GM18507 (cell line): ENCODE measurements around the gene TTC3.
A peak's percentile ranks its signal among the peaks of the same experiment; 100 is the strongest.

Source experiments
- DNase-seq: peaks from one replicate; pipeline ENCODE4 v3.0.0; 2011; ENCODE audit warnings: low read depth; ENCODE audit not compliant: insufficient read length; ENCODE audit errors: extremely low spot score
- FAIRE-seq: peaks from 2 replicates; lab custom pipeline; 2011; peaks lifted over from hg19 to GRCh38; lab: Jason Lieb, UNC

Gene TTC3

DNA sequence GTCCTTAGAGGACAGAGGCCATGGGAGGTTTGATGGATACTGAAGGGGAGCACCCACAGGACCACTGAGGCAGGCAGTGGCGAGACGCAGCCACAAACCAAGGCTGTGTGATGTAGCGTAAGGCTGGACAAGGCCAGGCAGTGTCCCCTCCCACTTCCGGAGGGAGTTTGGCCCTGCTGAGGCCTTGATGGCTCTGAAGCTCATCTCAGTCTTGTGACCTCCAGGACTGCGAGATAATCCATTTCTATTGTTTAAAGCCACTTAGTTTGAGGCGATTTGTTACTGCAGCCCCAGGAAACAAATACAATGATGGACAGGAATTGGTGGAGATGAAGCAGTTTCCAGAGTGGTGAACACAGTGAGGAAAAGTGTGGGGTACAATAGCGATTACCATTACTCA, 15.4 kb upstream of the TTC3 start:
- DNase-seq (no peak), FAIRE-seq (no peak)

DNA sequence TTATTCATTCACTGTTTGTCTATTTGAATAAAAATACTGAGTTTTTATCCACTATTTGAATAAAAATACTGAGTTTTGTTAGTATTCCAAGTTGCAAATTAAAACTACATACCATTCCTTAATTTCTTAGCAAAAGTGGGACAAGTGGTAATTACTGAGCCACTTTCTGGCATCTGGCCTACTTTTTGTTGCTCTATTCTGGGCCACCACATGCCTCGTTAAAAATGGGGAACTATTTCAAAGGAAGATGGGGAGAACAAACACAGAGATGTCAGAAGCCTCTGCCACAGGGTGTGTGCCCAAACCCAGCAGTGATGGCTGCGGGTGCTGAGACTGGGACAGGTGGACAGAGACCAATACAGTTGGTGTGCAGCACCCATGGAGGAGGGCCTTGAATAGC, 14.8 kb upstream of the TTC3 start:
- FAIRE-seq (no peak), DNase-seq (no peak)

DNA sequence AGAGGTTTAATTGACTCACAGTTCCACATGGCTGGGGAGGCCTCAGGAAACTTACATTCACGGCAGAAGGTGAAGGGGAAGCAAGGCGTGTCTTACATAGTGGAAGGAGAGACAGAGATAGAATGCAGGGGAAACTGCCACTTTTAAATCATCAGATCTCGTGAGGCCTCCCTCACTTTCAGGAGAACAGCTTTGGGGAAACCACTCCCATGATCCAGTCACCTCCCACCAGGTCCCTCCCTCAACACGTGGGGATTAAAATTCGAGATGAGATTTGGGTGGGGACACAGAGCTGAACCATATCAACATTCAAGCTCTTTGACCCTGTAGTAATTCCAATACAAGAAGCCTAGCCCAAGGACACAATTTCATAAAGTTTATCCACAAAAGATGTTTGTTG, 13.9 kb upstream of the TTC3 start:
- no peak for DNase-seq
- no peak for FAIRE-seq

DNA sequence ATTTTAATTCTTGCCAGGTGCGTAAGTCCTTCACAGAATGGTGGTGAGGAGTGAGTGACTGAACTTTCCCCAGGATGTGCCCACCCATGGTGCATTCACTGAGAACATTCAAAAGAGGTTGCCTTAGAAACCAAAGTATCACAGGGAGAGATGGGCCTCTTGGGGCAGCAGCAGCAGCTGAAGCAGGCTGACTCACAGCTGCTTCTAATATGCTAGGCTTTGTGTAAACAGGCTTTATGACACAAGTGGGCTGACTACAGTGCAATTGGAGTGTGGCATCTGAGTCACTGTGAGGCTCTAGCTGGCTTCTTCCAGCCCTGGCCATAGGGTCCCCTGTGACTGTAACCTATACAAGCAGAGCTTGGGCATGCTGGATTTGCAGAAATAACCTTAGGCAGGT, 12.8 kb upstream of the TTC3 start:
- FAIRE-seq (no peak), DNase-seq (no peak)

DNA sequence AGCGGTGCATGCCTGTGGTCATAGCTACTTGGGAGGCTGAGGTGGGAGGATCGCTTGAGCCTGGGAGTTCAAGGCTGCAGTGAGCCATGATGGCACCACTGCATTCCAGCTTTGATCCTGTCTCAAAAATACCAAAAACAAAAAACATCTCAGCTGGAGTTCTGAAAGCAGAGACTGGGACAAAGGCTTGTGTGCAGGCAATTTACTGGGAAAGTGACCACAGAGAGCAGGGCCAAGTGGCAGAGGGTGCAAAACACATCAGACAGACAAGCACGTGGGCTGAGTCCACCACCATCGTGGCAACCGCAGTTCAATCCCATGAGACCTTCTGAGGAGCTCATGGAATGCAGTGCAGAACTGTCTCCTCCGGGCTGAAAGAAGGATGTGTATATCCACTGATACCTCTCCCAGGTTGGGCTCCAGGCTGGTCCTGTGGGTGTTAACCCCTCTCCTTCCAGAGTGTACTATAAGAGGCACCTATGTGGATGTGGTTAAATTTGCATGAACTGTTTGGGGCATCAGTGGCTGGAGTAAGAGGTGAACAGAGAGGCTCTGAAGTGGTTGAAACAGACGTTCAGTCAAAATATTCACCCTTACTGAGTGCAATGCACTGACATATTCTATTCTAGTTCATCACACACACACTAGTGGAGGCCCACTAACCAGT, 11.0 kb upstream of the TTC3 start:
- FAIRE-seq, result no peak
- DNase-seq, result no peak

DNA sequence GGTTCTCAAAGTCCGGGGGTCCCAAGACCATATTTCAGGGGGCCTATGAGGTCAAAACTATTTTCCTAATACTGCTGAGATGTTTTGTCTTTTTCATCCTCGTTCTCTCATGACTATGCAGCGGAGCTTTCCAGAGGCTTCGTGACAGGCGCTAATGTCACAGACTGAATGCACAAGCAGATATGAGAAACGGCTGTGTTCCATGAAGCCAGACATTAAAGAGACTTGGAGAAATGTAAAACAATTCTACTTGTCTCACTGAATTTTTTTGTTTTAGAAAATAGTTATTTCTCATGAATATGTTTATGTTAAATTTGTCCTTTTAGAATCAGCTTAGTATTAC, 10.5 kb upstream of the TTC3 start:
- DNase-seq (no peak), FAIRE-seq (no peak)

DNA sequence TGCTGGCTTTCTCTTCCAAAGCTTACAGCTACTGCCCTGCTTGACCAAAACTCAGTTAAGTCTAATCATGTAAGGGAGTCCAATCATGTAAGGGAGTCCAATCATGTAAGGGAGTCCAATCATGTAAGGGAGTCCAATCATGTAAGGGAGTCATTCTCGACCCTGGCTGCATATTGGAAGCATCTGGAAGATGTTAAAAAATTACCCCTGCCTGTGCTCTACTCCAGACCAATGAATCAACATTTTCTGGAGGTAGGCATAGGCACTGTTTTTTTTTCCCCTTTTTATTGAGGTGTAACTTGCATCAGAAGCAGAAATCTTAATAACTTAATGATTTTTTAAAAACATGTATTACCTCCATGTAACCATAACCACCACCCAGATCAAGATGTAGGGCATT, 9.6 kb upstream of the TTC3 start:
- DNase-seq, result no peak
- FAIRE-seq, result no peak

DNA sequence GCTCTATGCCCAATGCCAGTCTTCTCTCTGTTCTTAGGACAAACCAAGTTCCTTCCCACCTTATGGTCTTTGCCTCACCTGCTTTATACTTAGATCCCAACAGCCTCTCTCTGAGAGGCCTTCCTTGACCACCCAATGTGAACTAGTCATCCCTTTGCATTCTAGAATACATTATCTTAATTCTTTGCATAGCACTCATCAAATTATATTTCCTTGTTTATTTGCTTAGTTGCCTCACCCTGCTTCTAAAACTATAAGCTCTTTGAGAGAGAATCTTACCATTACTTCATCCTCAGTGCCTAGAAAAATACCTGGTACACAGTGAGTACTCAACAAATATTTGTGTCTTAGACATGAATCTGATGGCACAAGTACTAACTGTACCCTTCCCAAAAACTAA, 8.2 kb upstream of the TTC3 start:
- DNase-seq (no peak), FAIRE-seq (no peak)

DNA sequence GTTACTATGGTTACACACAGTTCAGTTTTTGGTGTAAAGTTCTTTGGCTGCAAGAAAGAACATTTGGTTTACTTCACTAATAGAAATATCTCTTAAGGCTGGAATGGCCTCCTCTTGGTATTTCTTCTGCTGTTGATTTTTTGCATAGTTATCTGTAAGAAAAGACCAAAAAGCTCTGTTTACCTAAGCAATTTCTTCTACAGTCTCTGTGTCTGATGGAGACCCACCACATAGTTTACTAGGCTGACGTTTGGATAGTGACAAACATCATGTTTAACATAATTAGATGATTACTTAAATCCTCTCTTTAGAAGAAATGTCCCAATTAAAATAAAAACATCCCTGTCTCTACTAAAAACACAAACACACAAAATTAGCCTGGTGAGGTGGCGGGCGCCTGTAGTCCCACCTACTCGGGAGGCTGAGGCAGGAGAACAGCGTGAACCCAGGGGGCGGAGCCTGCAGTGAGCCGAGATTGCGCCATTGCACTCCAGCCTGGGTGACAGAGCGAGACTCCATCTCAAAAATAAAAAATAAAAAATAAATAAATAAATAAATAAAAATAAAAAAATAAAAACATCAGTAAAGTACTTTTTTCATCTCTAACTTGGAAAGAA, 7.4 kb upstream of the TTC3 start:
- no peak for FAIRE-seq
- no peak for DNase-seq

DNA sequence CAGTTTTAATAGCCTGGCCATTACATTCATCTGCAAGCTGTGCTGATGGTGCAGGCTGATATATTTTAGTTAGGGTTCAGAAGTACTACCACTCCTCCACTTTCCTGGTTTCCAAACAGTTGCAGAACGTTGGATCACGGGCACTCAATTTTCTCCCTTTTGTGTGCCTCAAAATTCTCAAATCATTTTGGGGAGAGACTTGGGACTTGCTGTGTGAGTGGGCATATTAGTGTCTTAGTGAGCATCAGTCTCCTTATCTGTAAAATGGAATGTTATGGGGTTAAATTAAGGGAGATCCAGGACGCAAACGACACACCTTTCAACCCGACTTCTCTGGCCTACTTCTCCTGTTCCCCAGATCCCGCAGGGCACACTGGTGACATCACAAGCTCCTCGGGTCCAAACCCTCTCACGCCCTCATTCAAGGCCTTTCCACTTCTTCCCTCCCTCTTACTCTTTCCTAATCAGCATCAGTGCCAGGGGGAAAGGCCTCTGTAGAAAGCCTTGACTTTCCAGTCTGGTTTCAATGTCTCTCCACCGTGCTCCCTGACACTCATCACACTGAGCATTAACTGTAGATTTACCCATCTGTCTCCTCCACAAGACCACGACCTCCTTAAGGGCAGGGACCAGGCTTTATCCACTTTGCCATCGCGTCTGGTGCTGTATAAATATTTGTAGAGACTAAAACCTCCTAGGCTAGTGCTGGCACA, 1.3 kb upstream of the TTC3 start:
- DNase-seq, result no peak
- FAIRE-seq, result no peak

DNA sequence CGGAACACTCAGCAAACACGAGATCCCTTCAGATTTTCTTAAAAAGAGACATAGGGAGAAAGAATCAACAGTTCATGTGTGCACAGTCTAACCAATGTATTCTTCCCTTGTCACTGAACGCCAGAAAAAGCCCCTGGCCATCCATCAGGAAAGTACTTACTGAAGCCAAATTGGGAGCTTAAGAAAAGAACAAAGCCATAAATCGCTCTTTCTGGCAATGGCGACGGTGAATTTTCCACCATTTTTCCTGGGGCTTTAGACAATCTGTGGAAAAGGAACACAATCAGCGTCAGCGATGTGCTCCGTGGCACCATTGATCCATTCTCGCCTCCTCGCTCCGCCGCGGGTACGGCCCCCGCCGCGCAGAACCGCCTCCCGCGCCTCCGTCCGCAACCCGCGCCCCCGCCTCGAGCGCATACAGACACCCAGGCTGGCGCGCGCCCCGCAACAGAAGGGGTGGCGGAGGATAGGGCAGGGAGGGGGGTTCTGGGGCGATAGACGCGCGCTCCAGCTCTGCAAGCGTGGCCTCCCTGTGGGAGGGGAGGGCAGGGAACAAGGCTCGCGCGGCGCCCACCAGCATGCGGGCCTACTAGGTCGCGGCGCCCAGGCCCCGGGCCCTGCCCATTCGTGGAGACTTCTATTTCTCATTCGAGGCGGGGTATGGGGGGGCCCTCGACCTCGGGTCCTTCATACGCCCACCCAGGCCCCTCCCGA, 623 bp upstream of the TTC3 start:
- peak; percentile 50 for DNase-seq
- no peak for FAIRE-seq

DNA sequence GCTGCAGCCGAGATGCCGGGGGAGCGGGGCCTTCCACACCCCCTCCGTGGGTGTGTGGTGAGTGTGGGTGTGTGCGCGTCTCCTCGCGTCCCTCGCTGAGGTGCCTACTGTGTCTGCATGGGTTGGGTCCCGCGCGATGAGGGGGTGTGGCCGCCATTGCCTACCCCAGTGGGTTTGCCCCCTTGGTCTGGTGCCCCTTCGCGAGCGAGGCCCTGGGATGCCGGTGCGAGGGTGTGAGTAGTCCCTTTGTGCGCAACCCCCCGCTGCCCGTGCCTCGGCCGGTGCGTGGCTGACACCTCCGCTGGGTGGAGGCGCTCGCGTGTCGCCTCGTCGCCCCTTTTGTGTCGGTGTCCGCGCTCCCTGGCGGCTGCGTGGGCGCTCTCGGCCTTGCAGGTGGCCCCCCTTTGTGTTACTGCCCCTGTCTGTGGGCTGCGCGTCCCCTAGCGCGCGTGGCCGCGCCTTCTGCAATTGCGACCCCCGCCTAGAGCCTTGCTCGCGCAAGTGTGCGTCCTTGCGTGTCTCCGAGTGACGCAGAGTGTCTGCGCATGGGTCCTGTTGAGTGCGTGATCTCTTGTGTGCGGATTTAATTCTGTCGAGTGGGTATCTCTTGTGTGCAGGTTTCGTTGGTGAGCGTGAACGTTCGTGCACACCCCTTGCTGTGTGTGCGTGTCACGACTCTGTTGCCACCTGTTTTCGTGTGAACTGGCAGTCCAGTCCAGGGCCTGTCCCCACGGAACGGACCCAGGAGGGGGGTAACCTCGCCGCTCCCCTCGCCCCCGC, 553 bp downstream of the TTC3 start:
- no peak for DNase-seq
- no peak for FAIRE-seq

DNA sequence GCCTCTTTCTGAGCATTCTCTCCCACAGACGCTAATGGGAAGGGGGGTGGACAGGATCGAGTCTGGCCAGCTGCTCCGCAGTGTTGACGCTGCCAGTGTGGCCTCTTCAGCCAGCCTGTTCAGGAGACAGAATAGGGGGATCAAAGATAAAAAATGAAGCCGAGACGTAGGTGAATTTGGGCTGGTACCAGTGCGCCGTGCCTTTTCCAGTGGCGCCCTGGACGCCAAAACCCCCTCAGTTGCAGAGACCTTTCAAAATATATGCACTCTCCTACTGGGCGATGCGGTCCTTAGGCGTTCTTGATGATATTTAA, 1.1 kb downstream of the TTC3 start:
- DNase-seq, result no peak
- no peak for FAIRE-seq

DNA sequence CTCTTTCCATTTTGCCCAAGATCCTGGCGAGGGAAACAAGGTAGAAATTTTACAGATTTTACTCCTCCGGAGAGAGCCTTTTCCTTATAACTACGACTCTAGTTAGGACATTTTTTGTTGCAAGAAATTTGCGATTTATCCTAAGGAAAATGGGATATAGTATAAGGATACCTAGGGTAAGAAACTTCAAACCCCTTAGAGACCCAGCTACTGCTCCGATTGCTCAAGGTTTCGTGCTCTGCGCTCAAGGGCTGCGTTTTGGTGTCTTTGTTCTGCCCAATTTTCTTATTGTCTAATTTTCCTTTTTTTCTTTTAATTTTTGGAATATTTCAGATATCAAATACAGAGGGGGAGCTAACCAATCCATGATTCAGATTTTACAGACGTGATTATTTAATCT, 1.5 kb downstream of the TTC3 start:
- FAIRE-seq (no peak), DNase-seq (no peak)

DNA sequence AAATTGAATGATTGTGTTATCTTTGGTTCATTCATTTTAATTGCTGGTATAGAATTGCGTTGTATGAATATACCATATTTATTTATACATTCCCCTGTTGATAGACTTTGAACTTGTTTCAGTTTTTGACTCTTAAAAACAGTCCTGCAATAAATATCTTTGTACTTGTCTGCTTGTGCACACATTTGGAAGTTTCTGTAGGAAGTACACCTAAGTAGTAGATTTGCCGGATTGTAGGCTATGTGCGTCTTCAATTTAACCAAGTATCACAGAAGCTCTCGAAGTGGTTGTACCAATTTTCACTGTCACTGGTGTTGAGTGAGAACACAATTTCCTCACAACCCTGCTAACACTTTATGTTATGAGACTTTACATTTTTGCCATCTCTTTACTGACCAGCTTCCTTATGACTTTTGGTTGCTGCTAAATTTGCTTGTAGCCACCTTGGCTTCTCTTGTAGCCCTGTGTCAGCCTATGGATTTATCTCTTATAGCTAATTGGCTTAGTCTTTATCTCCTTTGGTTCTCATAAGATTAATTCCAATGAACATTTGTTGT, 2.2 kb downstream of the TTC3 start:
- DNase-seq (no peak), FAIRE-seq (no peak)

DNA sequence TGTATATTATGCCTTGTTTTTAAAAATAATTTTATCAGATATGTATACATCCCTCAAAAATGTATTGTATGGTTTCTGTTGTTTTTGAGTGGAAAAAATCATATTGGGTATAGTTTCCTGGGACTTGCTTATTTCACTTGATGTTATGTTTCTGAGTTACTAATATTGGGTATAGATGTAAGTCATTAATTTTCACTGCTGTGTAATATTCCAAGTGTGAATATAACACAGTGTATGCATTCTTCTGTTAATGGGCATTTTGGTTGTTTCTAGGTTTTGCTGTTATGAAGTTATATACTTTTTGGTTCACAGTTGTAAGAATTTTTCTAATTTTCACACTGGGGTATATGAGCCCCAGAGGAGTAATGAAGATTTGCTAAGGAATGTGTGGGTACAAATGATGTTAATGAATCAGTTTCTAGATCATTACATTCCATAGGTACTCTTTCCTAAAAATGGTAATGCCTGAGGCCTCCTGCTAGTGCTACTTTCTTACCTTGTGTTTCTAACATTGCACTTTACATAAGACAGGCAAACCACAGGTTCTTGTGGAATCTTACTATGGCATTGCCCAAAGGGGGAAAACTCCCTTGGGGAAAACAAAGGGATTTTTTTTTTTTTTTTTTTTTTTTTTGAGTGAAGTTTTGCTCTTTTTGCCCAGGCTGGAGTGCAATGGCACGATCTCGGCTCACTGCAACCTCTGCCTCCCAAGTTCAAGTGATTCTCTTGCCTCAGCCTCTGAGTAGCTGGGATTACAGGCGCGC, 3.2 kb downstream of the TTC3 start:
- DNase-seq (no peak), FAIRE-seq (no peak)

DNA sequence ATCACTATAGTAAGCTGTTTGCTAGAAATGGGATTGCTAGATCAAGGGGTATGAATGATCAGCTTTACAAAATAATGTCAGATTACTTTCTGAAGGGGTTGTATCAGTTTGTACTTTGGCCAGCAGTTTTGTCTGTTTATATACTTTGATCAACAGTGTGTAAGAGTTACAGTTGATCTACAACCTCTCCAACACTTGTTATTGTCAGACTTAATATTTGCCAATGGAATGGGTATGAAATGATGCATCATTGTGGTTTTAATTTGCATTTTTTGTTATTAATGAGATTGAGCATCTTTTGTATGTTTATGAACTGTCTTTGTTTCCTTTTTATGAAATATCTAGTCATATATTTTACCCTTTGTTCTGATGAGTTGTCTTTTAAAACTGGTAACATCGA, 4.3 kb downstream of the TTC3 start:
- FAIRE-seq, result no peak

DNA sequence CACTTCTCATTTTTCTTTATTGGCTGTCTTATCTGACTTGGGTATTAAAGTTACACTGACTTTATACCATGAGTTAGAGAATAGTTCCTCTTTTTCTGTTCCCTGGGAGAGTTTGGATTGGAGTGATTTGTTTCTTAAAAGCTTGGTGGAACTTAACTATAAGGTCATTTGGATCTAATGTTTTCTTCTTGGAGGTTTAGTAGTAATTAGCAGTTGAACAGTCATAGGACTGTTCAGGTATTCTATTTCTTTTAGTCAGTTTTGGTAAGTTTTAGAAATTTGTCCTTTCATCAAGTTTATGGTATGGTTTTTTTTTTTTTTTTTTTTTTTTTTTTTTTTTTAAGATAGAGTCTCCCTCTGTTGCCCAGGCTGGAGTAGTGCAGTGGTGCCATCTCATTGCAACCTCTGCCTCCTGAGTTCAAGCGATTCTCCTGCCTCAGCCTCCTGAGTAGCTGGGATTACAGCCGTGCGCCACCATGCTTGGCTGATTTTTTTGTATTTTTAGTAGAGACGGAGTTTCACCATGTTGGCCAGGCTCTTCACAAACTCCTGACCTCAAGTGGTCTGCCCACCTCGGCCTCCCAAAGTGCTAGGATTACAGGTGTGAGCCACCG, 6.3 kb downstream of the TTC3 start:
- FAIRE-seq, result peak; percentile 46
- no peak for DNase-seq

More for the DNA sequence above, 4.3 kb downstream of the TTC3 start:
- DNase-seq, result no peak

DNA sequence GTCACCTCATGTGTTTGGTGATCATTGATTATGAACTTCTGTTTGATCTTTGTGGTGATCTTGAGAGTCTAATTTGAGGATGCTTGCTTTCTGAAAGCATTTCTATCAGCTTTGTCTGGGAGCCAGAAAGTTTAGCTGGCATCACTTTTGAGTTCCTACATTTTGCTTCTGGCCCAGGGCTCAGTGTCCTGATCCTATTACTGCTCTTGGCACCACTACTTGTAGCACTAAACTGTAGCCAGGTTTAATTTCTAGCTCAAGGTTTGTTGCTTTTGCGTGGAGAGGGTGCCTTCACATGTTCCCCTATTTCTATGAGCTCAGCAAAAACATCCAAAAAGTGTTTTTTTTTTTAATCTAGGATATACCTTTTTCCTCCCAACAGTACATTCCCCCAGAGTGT, 9.3 kb downstream of the TTC3 start:
- FAIRE-seq, result no peak
- DNase-seq, result no peak
